Measurements from ENCODE around the gene OR1B1.

- no peak for TF ChIP-seq CTCF (IDR thresholded peaks at IDR 0.05)
- TF ChIP-seq POLR2A (IDR thresholded peaks at IDR 0.05): no peak
Measured at GRCh38 chr9:122609804-122610203, 47.6 kb downstream of the OR1B1 start.
